A549 treated with RU486 at 1 μM for 4 hours (cell line): ENCODE results near the gene TWF2. TPM values are rescaled to one million over a fixed set of nuclear protein-coding genes. Genes with fewer than 3 reads are reported as not detected.

Source experiments
- total RNA-seq: library from RNA; stranded (reverse); fragments of 200-300 nt; extraction: Qiagen RNA extraction; gene quantifications from 5 replicates; pipeline ENCODE4 v1.2.3, GENCODE V29; 2022; ENCODE audit warnings: low read depth

The TWF2 gene
- total RNA-seq: 59.9 to 79.4 TPM (median 68.3 TPM) in 5 replicates

DNA sequence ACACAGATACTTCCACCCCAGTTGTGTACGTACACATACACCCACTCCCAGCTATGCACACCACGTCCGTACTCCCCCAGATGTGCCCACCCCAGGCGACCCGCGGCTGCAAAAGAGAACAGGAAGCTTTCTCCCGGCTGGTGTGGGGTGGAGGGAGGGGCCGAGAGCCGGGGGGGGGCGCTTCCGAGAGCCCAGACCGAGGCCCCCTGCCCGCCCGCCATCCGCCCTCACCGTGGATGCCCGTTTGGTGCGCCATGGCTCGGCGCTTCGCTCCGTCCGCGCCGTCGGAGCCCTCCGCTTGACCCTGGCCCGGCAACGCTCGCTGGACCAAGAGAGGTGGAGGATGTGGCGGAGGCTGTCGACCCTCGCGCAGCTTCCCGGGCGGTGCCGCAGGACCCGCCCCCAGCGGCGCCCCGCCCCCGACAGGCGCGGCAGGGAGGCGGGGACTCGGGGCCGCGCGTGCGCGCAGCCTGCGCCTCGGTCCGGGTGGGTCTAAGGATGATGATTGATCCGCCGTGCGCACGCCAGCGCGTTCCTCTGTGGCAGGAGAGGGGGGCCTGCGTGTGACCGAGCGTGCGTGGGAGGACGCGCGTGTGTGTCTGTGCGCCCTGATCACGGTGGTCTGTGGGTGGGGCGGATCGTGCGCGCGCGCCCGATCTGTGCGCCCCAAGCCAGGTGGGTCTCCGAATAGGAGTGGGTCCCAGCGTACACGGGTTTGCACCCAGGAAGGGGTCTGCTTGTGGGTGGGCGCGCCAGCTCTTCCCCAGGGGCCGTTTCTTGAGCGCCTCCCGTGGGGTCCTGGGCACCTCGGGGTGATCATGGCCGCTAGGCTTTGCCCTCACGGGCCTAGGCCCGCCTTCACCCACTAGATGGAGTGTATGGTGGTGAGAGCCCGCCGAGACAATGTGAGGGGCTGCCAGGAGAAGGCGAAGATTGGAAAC lies at the start of gene TWF2:
TSS of gene TWF2 (minus strand) at position 398 of the 941 bp plus-strand sequence. CDS start at position 256, 142 bp downstream.

GRCh38 chr3:52278510-52279069 lies 39.6 kb upstream of the TWF2 start, which contains the start of gene WDR82:
TSS of gene WDR82 (minus strand) at chr3:52278649. CDS start at chr3:52278361, 288 bp downstream.

GRCh38 chr3:52245322-52246263 lies 6.6 kb upstream of the TWF2 start, which contains the start of gene PPM1M:
TSS of gene PPM1M (plus strand) at chr3:52245759. CDS start at chr3:52245825, 66 bp downstream.

GRCh38 chr3:52225452-52226228 lies 13.3 kb downstream of the TWF2 start, which contains the start of gene TLR9:
TSS of gene TLR9 (minus strand) at chr3:52225645. CDS start at chr3:52225529, 116 bp downstream.

GRCh38 chr3:52197842-52198625 lies 40.9 kb downstream of the TWF2 start, which contains the start of gene ALAS1:
TSS of gene ALAS1 (plus strand) at chr3:52198160. CDS start at chr3:52199242, 1,082 bp downstream.

Other genes starting within 250 kb of the TWF2 start
- gene RPL29, start 243.3 kb downstream of the TWF2 start, total RNA-seq: 1,331 to 1,486 TPM (median 1,343 TPM) in 5 replicates
- gene DUSP7, start 182.6 kb downstream of the TWF2 start, total RNA-seq: 14.0 to 17.9 TPM (median 15.9 TPM) in 5 replicates
- gene POC1A, start 84.7 kb downstream of the TWF2 start, total RNA-seq: 15.2 to 19.4 TPM (median 18.7 TPM) in 5 replicates
- gene ALAS1, start 41.0 kb downstream of the TWF2 start, total RNA-seq: 48.4 to 57.6 TPM (median 54.7 TPM) in 5 replicates
- gene TLR9, start 13.5 kb downstream of the TWF2 start, total RNA-seq: 0.06 TPM in 1 of 5 replicates, not detected in the others
- 3.0 to 5.2 TPM (median 4.8 TPM) in 5 replicates for gene PPM1M, start 6.6 kb upstream of the TWF2 start, total RNA-seq
- 44.7 to 57.1 TPM (median 51.6 TPM) in 5 replicates for gene WDR82, start 39.5 kb upstream of the TWF2 start, total RNA-seq
- gene GLYCTK, start 48.7 kb upstream of the TWF2 start, total RNA-seq: 3.1 to 5.2 TPM (median 4.6 TPM) in 5 replicates
- 0.67 to 0.99 TPM (median 0.86 TPM) in 5 replicates for gene DNAH1, start 77.2 kb upstream of the TWF2 start, total RNA-seq
- 27.2 to 39.3 TPM (median 36.8 TPM) in 5 replicates for gene BAP1, start 170.8 kb upstream of the TWF2 start, total RNA-seq
- gene PHF7, start 171.5 kb upstream of the TWF2 start, total RNA-seq: 2.7 to 3.5 TPM (median 3.0 TPM) in 5 replicates
- gene SEMA3G, start 205.9 kb upstream of the TWF2 start, total RNA-seq: 0.07 to 0.09 TPM (median 0.08 TPM) in 4 of 5 replicates, not detected in the other
- 1.2 to 1.6 TPM (median 1.3 TPM) in 5 replicates for gene TNNC1, start 214.9 kb upstream of the TWF2 start, total RNA-seq
- gene NISCH, start 216.4 kb upstream of the TWF2 start, total RNA-seq: 9.1 to 15.1 TPM (median 13.8 TPM) in 5 replicates